LNCAP (cell line): Measurements from ENCODE around the gene ERN1.

Experiments used
- CTCF ChIP-seq: fragments of 450-650 bp; IDR thresholded peaks from 2 replicates; pipeline ENCODE4 v1.5.1; 2017; ENCODE audit warnings: mild to moderate bottlenecking

The ERN1 gene

DNA sequence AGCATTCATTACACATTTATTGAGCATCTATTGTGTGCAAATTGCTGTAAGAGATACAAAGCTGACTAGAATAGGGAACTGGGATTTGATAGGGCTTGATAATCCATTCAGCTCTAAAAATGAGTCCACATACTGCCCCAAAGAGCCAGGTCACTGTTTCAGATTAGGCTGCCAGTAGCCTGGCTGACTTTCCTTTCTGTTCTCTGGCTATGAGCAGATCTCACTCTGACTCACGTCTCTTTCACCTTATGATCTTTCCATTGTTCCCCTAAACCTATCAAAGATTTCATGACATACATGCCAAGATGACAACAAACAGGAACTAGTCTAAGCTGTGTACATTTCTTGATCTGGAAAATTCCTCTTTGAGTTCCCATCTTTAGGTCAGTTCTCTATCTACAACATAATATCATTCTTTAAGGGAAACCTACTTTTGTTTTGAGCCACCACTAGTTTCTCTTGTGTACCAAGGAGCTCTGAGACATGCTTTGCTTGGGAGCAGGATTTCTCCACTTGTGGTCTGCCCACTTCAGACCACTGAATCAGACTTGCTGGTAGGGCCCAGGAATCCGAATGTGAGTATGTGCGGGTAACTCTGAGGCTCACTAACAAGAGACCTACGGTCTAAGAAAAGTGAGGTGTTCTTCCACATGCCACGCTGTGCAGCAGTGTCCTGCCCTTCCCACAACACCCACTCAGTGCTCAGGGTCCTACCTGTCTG is 68.6 kb downstream of the ERN1 start:
- TF ChIP-seq CTCF, result no peak

DNA sequence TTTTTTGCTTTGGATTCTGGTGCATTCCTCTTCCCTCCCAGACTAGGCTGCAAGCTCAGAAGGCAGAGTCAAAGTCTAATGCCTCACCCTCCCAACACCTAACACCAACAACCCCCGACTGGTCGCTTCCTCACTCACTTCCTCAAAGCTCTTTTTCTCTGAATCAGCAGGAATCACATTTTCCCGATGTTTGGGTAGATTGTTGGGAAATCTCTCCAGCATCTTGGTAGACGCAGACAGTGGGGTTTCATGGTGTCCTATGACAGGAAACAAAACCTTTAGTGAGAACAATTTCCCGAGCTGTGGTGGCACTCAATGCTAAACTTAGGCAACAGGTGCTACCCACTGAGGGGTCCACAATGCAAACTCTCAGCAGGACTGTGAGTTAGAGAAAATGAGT is 69.6 kb downstream of the ERN1 start:
- TF ChIP-seq CTCF, result no peak

DNA sequence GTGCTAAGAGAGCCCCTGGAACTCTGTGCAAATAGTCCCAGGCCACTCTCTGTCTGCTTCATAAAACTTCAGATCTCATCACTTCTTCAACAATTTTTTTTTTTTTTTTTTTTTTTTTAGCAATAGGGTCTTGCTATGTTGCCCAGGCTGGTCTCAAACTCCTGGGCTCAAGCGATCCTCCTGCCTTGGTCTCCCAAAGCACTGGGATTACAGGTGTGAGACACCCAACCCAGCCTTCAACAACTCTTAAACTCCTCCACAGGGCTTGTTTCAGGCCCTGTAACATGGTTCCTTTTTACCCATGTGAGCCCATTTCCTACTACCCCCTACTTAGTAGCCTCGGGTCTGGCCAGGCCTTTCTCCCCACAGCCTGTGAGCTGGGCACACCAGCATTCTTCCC is 70.2 kb downstream of the ERN1 start:
- TF ChIP-seq CTCF, result no peak

DNA sequence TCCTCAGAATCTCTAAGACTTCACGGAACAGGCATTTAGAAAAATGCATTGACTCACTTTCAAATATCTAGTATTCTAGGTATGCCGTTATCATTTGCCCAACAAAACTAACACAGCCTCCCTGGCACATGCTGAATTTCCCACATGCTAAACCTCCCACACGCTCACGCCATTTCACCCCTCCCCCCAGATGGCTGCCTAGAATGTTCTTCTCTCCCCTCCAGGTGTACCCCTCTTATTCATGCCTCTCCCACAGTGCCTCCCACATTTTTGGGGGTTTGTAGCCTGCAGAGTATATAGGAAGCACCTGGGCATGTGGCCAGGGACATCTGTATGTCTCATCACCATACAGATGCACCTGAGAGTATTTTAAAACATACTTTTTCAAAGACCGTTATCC is 71.3 kb downstream of the ERN1 start:
- no peak for TF ChIP-seq CTCF

- TF ChIP-seq CTCF, result no peak
Measured at GRCh38 chr17:64057701-64058263, 72.2 kb downstream of the ERN1 start.

DNA sequence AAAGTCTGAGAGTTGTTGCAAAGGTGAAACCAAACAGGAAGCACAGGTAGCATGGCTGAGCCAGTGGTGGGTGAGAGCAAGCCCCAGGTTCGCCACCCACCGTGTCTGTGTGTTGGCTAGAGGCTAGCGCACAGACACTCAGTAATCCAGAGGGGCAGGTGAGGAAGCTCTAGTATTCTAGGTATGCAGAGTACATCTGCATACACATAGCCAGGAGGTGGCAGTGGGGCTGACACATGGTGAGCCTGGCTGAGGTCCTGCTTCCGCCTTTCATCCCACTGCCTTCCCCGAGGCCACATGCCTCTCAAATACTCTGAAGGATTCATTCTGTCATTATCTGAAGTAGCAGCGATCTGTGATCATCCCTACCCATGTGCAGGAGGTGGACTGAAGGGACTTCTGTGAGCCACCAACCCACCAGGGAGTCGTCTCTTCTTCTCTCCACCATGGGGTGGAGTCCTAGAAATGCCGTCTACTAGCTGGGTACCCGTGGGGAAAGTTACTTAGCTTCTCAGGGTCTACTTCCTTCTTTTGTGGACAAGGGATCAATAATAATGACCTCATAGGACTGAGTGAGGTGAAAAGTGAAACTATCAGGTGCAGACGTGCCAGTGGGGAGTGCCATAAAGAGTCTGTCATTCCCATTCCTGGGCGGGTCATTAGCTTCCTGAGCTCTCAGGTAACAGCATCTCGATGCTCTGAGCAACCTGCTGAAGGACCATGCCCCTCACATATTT is 73.5 kb downstream of the ERN1 start:
- TF ChIP-seq CTCF, result no peak

DNA sequence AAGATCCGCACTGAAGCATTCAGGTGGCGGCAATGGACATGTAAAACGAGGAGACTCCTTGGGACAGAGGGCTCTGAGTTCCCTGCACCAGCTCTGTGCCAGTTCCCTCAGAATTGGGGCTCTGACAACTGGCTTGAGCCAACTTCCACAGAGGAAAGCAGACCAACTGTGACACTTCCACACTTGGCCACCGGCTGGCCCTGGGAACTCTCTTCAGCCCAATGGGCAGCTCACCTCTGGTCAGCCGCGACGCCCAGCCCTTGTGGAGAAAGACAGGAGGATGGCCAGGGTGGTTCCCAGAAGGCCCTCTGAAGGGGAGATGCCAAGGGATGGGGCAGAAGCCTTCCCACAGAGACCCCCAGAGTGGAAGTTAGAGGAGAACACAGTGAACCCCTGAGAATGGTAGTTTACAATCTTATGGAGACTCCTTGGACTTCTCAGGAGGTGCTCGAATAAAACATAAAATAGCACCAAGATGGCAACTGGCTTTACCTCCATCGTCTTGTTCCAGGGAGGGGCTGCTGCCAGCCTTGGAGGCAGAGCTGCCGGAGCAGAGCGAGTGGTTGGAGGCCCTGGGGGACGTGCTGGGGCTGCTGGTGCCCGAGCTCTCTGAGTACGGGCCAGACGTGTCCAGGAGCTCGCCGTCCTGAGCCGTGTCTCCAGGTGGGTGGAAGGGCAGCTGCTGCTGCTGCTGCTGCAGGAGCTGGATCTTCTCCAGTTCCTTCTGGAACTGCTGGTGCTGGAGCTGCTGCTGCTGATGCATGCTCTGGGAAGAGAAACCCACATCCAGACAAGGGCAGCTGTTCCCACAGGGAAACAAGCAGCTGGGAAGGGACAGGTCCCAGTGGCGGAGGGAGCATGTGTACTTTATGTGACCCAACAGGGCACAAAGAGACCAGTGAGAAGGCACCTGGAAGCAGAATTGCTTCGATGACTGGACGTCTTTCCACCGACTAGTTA is 74.5 kb downstream of the ERN1 start:
- no peak for TF ChIP-seq CTCF
